LHCN-M2 (cell line): Measurements from ENCODE around the gene QPCT. TPM values are rescaled to one million over a fixed set of nuclear protein-coding genes. Genes with fewer than 3 reads are reported as not detected.
"Not testable (repeated sequence)": the region's sequence is repeated elsewhere in the genome, so short reads cannot be mapped to it uniquely, and the experiment has no call there.

Experiments used
- DNase-seq: peaks from one replicate; pipeline ENCODE4 v3.0.0-alpha.2; 2012; ENCODE audit warnings: low read depth
- total RNA-seq: library from RNA; depleted of rRNA; stranded (reverse); fragments of >200 nt; gene quantifications from 2 replicates; pipeline ENCODE4 v1.2.3, GENCODE V29; 2014

Gene QPCT
- total RNA-seq, 1 experiment from 2014 or later: 0.57 TPM

DNA sequence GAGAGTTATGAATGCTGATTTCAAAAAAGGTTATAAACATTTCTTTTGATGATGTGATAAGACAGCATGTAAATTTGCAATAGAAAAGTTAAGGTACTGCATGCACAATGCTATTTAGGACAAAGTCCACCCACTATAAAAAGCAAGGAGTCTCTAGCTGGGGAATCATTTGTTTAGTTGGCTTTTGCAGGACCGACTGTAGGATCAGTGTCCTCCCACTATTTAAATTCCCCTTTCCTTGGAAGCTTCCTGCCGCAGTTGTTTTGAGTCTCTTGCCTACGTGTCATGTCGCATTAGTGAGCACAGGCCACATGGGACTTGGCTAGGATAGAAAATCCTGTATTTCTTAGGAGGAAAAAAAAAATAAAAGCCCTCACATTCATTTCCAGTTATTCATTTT lies 13.1 kb downstream of the QPCT start:
- no peak for DNase-seq

DNA sequence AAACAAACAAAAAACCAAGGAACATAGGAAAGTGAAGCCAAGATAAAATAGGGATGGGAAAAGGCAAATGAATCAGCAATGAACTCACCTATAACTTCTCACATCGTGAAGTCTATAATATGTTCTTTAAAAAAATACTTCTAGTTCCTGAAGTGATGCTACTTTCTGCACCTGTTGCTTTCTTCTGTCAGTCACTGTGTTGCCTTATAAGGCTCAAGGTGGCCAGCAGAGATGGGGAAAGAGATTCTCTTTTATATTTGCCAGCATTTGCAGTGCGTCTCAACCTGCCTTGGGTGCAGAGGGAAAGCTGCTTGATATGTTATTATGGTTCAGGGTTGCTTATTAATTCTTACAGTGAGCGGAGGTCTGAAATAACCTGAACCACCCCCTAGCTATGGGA lies 14.0 kb downstream of the QPCT start:
- no peak for DNase-seq

DNA sequence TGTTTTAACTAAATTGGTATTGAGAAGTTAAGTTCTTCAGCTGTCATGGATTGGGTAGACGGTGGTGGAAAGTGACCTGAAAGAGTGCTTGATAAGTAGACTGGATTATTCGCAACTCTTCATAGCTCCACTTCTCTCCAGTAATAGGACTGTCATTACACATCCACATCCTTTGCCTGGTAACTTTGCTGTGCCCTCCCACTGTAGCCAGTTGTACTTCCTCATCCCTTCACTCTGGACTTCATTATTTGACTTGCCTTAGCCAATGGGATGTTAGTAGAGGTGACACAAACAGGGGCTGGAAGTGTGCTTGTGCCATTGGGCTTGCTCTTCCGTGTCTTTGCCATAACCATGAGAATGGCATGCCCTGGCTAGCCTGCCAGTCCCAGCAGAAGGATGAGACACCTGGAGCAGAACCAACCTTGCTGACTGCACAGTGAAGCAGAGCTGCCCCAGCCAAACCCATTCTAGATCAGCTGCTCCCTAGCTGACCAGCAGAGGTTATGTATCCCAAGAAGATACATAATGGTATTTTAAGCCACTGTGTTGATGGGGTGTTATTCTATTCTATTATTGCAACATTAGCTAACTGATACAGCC lies 16.9 kb downstream of the QPCT start:
- DNase-seq: no peak

DNA sequence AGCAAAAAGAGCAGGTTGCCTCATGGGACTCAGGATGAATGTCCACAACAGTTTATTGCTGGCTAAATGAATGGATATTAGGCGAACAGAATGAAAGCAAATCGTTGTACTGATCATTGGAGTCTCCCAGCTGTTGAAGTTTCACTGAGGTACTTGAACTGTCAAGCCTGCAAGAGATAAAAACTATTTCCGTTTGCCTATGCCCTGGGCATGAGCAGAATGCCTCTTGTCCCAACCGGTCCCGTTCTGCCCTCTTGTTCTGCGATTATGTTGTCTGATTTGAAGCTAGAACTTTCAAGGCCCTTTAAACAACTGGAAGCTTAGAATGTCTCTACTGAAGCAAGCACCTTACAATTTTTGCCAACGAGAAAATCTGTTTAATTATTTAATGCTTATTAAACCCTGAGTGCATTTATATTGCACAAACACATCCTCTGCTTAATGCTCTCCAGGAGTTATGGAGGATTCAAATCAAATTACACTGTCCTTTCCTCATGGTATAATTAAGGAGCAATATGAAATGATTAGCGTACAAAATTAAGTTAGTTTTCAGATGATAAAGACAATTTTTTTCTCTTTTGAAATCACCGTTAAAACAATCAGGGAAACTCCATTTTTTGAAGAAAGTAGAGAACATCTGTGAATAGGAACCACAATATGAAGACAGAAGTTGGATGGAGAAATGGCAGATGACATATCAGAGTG lies 17.7 kb downstream of the QPCT start:
- no peak for DNase-seq

DNA sequence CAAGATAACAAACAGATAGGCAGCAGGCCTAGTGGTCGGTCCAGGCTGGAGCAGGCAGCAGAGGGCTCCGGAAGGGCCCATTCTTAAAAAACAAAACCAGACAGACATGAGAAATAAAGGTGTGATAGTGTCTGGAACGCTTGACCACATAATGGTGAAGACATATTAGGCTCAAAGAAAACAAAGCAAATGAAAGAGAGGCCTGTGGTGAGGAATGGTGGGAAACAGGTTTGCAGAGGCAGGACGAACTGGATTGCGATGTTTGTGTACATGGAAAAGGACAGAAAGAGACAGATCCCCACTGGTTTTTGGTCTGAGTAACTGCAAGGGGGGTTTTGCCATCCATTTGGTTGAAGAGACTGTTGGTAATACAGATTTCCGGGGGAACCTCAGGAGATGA lies 19.9 kb downstream of the QPCT start:
- DNase-seq: no peak

DNA sequence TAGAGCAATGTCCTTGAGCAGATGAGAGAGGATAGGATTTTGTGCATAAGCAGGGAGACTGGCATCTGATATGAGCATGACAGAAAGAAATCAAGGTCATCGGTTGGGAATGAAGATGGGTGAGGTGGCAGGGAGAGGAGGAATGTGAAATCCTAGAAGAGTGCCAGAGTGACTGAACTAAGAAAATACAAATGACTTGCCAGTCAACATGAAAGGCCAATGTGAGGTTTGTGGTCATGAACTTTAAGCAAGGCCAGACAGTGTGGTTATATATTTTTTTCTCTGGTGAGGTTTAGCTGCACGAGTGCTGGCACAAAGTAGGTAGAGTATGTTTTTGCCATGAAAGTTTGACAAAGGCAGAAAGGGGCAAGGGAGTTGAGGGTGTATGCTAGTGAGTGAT lies 21.2 kb downstream of the QPCT start:
- peak; percentile 90 for DNase-seq

DNA sequence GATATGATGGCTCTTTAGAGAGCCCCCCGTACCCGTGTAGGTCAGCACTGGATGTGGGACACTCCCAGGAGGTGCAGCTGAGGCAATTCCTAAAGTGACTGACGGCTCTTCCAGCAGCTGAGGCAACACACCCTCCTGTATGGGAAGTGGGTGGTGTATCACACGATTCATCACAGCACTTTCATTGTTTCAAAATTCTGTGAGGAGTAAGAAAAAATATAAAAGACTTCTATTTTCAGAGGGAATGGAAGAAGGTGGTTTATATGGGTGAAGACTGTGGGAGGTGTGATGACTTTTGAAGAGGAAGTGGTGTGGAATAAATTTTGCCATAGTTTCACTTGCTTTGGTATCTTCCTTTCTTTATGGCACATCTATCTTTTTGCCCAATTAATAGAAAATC lies 22.3 kb downstream of the QPCT start:
- no peak for DNase-seq

DNA sequence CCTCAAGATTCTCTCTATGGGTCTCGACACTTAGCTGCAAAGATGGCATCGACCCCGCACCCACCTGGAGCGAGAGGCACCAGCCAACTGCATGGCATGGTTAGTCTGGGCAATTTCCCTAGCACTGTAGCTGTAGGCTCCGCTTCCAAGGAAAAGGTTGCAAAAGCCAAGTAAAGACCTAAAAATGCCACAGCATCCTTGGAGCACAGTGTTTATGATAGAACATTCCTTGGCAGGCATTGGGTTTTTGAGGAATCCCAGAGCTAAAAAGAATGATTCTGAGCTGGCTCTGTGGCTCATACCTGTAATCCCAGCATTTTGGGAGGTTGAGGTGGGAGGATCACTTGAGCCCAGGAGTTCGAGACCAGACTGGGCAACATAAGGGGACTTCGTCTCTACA lies 22.9 kb downstream of the QPCT start:
- no peak for DNase-seq

DNA sequence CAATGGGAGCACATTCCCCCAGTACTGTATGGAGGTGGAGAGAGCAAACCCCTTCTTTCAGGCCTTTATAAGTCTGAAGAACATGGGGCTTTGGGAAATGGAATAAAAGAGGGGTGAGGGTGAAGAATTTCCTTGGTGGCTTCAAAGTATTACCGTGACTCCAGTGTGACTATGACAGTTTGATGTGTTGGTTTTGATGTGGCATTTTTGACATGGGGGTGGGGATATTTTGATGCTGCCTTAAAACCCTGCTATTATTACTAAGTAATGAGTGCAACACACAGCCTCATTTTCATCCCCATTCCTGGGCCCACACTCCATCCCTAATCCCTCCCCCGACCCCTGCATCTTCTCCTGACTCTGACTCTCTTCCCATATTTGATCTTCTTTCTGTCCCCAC lies 23.6 kb downstream of the QPCT start:
- no peak for DNase-seq

DNA sequence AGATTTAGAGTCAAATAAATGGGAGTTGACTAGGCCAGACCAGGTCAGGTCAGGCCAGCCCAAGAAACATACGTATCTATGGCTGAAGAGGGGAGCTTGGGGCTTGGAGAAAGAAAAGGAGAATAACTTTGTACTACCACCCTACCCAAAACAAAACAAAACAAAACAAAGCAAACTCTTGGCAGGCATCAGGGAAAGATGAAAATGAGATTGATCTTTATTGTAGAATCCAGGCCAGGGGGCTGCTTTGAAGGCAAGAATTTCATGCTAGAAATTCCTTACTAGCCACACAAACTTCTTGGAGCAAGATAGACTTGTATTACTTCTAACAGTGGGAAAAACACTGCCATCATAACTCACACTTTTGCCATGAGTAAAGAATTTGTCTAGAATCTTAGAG lies 26.2 kb downstream of the QPCT start:
- DNase-seq: no peak

DNA sequence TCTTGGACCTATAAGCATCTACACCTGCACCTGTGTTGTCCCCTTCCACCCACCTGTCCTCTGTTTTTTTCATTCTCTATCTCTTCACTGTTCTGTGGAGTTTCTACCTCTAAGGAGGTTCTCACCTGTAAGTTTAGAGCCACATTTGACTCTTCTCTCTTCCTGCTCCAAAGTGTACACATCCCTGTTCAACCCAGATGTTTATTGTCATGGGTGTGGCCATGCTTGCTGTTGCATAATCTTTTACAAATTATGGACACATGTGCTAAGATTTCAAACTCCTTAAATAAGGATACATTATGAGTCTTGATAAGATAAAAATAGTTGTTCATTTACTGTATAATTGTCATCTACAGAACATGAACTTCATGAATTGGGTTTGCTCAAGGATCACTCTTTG lies 27.6 kb downstream of the QPCT start:
- DNase-seq: no peak

DNA sequence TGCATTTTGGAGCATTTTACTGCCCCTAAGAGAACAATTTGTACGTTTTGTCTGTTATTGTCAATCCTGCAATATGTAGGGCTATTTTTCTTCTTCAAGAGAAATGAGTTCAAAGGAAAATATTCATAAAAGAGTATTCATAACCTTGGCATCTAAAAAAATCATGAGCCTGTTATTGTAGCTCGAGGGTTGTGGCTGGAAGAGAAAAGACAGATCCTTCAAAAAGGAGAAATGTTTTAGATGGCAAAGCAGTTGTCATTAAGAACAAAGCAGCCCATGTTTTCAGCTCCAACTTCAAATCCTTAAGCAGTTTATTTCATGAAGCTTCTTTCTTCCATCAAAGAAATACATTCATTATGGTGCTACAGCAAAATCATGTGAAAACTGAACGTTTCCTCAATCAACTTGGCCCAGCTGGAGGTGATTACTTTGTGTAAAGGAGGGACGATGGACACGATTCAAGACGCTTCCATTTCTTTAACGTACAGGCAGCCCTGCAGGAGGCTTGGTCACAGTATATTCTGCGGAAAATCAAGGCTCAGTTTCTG lies 31.4 kb downstream of the QPCT start:
- no peak for DNase-seq

DNA sequence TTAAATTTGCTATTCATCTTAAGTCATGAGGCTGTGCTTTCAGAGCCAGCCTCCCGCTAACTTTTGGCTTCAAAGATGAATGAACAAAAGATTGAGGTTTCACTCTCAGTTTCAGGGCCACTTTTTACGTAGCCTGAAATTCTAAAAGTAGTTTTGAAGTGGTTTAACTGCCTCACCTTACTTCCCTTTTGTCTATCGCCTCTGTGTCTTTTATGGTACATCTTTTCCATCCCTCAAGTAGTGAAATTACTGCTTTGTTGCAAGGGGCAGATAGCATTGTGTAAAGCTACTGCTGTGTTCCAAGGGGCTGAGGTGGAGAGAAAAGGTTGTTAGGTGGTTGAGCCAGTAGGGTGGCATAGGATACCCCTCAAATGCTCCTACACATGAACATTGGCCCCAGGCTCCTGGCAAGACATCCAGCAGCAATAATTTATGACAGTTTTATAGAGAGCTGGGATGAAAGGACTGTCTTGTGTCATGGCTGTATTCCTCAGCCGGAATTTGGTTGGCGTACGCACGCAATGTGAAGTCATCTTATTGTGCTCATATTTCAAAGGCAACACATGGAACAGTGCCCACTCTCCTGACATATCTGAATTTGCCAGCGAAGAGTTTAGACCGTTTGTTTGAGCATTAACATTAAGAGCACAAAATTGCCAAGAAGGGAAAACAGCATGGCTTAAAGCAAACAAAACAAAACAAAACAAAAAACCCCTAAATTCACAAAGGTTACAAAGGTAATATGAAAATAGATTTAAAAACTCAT lies 32.2 kb downstream of the QPCT start:
- DNase-seq: peak; percentile 91

DNA sequence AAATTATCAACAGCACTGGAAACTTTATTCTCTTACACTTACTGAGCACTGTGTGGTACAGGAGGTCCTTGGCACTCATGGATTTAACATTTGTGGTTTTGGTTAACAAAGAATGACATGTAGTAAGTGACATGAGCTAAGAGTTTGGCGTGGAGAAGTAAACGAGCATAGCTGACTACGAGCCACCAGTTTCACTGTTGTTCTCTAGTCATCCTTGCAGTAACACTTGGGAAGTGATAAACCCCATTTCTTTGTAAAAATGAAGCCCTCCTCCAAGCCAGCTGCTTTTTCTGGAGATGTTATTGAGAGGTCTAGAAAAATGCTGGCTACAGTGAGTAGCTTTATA lies 32.7 kb downstream of the QPCT start:
- DNase-seq: peak; percentile 70

DNA sequence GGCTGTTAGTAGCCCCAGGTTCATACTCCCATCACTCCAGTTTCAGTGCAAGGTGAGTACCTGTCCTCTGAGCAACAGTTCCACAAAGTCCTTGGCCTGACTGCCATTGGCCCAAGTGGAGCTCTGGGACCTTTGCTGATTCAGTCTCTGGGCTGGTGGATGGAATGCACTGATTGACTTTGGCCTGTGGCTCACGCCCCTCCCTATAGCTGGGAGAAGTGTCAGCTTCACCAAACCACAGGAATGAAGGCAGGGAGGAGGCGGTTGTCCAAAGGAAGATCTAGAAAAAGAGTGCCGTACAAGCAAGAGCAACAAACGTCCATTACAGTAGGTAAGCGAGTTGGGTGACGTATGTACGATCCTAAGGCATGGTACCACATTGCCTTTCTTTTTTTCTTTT lies 34.0 kb downstream of the QPCT start:
- DNase-seq: peak; percentile 86

DNA sequence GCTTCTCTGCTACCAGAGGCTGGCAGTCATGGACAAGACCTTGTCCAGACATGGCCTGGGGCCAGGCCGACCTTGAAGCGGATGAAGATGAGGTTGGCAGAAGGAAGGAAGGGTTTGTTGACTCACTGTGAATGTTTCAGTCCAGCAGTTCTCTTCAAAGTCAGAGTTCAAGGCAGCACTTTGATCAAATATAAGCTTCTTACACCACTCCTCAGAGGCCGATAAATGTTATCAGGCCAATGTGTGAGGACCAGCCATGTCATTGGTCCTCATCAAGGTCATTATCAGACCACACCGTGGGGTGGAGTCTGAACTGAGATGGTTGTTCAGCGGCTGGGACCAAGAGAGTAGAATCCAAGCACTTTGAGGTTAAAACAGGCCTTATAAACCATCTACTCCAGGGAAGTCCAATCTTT lies 35.5 kb downstream of the QPCT start:
- no peak for DNase-seq

DNA sequence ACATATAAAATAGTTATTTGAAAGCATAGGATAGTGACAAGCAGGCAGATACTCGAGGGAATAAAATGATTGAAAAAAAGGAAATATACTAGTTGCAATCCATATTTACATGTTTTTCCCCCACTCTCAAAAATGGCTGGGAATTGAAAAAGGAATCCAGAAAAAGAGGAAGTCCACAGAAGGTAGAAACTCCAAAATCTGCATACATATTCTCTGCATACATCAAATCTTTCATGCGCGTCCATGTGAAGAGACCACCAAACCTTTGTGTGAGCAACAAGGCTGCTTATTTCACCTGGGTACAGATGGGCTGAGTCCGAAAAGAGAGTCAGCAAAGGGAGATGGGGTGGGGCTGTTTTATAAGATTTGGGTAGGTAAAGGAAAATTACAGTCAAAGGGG lies 36.4 kb downstream of the QPCT start:
- not testable (repeated sequence) for DNase-seq

DNA sequence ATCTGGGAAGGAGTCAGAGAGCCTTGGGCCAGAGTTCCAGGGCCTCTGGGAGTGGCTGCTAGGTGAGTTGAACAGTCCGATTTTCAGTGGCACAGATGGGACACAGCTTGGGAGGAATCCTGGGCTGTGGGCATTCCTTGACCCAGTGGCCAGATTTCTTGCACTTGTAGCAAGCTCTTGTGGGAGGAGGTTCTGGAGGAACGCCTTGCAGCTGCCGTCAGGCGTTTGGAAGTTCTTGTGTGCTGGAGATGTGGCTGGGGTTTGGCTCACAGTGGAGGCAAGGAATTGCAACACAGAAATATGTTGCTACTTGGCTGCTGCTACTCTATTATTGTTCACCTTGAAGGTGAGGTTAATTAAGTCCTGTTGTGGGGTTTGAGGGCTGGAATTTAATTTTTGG lies 39.8 kb downstream of the QPCT start:
- DNase-seq: peak; percentile 49

DNA sequence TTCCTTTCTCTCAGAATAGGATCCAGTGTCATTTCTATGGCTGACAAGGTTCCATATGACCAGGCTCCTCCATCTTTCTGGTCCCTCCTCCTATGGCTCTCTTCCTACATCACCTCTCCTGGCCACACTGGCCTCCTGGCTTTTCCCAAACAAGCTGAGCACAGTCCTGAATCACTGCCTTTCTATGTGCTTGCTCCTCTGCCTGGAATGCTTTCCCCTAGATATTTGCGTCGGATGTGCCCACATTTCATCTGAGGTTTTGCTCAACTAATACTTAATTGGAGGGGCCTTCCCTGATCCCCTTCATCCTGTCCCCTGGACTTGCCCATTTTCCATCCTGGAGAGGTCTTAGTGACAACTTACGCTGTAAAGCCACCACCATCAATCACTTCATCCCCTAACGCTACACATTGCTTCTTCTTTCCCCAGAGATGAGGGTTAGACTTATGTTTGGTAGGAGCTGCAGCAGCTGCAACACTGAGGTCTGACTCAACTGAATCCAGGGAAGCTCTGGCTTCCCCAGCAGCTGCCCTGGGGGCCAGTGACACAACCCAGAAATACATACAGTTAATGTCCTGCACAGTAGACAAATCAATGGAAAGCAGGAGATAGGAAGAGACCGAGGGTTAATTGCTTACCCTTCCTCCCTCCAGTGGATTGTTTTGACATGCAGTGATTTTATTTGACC lies 42.9 kb downstream of the QPCT start:
- peak; percentile 90 for DNase-seq

DNA sequence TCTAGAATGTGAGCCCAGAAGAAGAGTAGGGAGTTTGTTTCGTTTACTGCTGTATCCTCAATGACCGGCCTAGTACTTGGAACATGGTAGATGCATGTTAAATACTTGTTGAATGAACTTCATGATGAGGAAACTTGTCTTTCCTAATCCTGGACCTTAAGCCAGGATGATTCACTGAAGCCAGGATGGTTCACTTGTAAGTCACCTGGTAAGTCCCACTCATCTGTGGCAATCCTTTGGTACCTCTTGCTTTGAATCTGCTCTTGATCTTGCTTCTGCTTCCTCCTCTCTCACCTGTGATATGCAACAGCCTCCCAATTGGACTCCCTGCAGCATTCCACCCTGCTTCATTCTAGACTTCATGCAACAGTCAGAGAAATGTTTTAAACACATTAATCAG lies 43.6 kb downstream of the QPCT start:
- DNase-seq: peak; percentile 64

DNA sequence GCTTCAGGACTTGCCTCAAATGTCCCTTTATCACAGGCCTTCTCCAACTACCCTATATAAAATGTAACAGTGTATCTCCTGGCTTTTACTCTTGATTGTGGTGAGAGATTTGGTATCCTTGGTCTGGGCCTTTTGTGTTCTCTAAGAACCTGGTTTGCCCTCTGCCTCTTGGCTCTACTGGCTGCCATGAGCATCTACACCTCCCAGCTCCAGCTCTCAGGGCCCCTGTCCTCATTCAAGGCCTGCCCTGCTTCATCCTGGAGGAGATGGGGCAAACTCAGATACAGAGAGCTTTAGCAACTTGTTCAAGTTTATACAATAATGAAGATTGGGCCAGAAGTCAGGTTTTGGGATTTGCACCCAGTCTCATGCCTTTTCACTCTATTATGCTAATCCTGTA lies 45.0 kb downstream of the QPCT start:
- DNase-seq: no peak
